ENCODE data around the gene DYSF.

GRCh38 chr2:71734620-71735019, 281.3 kb downstream of the DYSF start:
- TF ChIP-seq POLR2A (IDR thresholded peaks at IDR 0.05), result no peak
- no peak for TF ChIP-seq CTCF (IDR thresholded peaks at IDR 0.05)
